Islet of Langerhans (tissue), 1 donor: ENCODE results near the gene IFIT3.
A peak's percentile ranks its signal among the peaks of the same experiment; 100 is the strongest.
"Not testable (repeated sequence)": the region's sequence is repeated elsewhere in the genome, so short reads cannot be mapped to it uniquely, and the experiment has no call there.

ENCODE experiments used
- FAIRE-seq: peaks from one replicate; lab custom pipeline; 2011; peaks lifted over from hg19 to GRCh38; lab: Jason Lieb, UNC

The IFIT3 gene

GRCh38 chr10:89327803-89328441 is at the start of gene IFIT3:
IFIT3 (plus strand) TSS chr10:89327997; CDS start chr10:89328074, 77 bp downstream.
- peak; percentile 13 for FAIRE-seq

GRCh38 chr10:89278034-89278535 is 49.7 kb upstream of the IFIT3 start:
- FAIRE-seq, result peak; percentile 97

- peak; percentile 81 for FAIRE-seq
These were observed 48.9 kb upstream of the IFIT3 start for GRCh38 chr10:89278900-89279392.

GRCh38 chr10:89279421-89279869 is 48.4 kb upstream of the IFIT3 start:
- FAIRE-seq, result no peak

GRCh38 chr10:89280508-89280907 is 47.3 kb upstream of the IFIT3 start:
- no peak for FAIRE-seq

- no peak for FAIRE-seq
These were observed 46.0 kb upstream of the IFIT3 start for GRCh38 chr10:89281606-89282395.

GRCh38 chr10:89283025-89283935 is 44.5 kb upstream of the IFIT3 start:
- FAIRE-seq, result peak; percentile 92

- FAIRE-seq, result no peak
These were observed 43.8 kb upstream of the IFIT3 start for GRCh38 chr10:89283936-89284475.

GRCh38 chr10:89284711-89285110 is 43.1 kb upstream of the IFIT3 start:
- FAIRE-seq, result not testable (repeated sequence)

- FAIRE-seq, result not testable (repeated sequence)
These were observed 42.5 kb upstream of the IFIT3 start for GRCh38 chr10:89285303-89285702.

- no peak for FAIRE-seq
These were observed 33.0 kb upstream of the IFIT3 start for GRCh38 chr10:89294721-89295239.

GRCh38 chr10:89295597-89295996 is 32.2 kb upstream of the IFIT3 start:
- no peak for FAIRE-seq

GRCh38 chr10:89296220-89296648 is 31.6 kb upstream of the IFIT3 start:
- no peak for FAIRE-seq

GRCh38 chr10:89297356-89297755 is 30.4 kb upstream of the IFIT3 start:
- no peak for FAIRE-seq

- no peak for FAIRE-seq
These were observed 30.0 kb upstream of the IFIT3 start for GRCh38 chr10:89297791-89298190.

GRCh38 chr10:89299031-89299430 is 28.8 kb upstream of the IFIT3 start:
- no peak for FAIRE-seq

- no peak for FAIRE-seq
These were observed 26.6 kb upstream of the IFIT3 start for GRCh38 chr10:89301232-89301631.

GRCh38 chr10:89301721-89302445 is 25.9 kb upstream of the IFIT3 start, which contains the start of gene IFIT2:
IFIT2 (plus strand) TSS chr10:89302046; CDS start chr10:89302124, 78 bp downstream.
- FAIRE-seq, result no peak

- no peak for FAIRE-seq
These were observed 25.2 kb upstream of the IFIT3 start for GRCh38 chr10:89302625-89303024.

- no peak for FAIRE-seq
These were observed 24.6 kb upstream of the IFIT3 start for GRCh38 chr10:89303161-89303560.

GRCh38 chr10:89304026-89304425 is 23.8 kb upstream of the IFIT3 start:
- no peak for FAIRE-seq
